Ectodermal cell (in vitro differentiated cells): ENCODE measurements around the gene IGFBPL1.
"Not testable (repeated sequence)": the region's sequence is repeated elsewhere in the genome, so short reads cannot be mapped to it uniquely, and the experiment has no call there.

Experiments
- H3K27ac ChIP-seq: 2 replicates; pipeline ENCODE4 v1.7.0; 2013; ENCODE audit warnings: mild to moderate bottlenecking, low read depth, low read length; ENCODE audit not compliant: insufficient read depth, poor library complexity, severe bottlenecking
- H3K27me3 ChIP-seq: 2 replicates; pipeline ENCODE4 v1.7.0; 2013; ENCODE audit warnings: mild to moderate bottlenecking, low read length; ENCODE audit not compliant: insufficient read depth, control insufficient read depth, poor library complexity, severe bottlenecking
- H3K36me3 ChIP-seq: one replicate; pipeline ENCODE4 v1.7.0; 2013; ENCODE audit warnings: low read length; ENCODE audit not compliant: control insufficient read depth, insufficient read depth
- H3K4me1 ChIP-seq: one replicate; pipeline ENCODE4 v1.7.0; 2013; ENCODE audit warnings: low read length; ENCODE audit not compliant: control insufficient read depth, insufficient read depth
- H3K4me3 ChIP-seq: 2 replicates; pipeline ENCODE4 v1.7.0; 2013; ENCODE audit warnings: low read depth, low read length, control low read depth; ENCODE audit not compliant: insufficient read depth
- H3K9me3 ChIP-seq: 2 replicates; pipeline ENCODE4 v1.7.0; 2013; ENCODE audit warnings: mild to moderate bottlenecking, low read length, moderate library complexity; ENCODE audit not compliant: control insufficient read depth
- whole genome bisulfite sequencing, 2 experiments: methylation state at CpG; one replicate each; pipeline ENCODE4 v1.1.7; 2013; ENCODE audit warnings: missing lambda C conversion rate in 2 of 2; 5-methylcytosine and 5-hydroxymethylcytosine counted together

The IGFBPL1 gene

DNA sequence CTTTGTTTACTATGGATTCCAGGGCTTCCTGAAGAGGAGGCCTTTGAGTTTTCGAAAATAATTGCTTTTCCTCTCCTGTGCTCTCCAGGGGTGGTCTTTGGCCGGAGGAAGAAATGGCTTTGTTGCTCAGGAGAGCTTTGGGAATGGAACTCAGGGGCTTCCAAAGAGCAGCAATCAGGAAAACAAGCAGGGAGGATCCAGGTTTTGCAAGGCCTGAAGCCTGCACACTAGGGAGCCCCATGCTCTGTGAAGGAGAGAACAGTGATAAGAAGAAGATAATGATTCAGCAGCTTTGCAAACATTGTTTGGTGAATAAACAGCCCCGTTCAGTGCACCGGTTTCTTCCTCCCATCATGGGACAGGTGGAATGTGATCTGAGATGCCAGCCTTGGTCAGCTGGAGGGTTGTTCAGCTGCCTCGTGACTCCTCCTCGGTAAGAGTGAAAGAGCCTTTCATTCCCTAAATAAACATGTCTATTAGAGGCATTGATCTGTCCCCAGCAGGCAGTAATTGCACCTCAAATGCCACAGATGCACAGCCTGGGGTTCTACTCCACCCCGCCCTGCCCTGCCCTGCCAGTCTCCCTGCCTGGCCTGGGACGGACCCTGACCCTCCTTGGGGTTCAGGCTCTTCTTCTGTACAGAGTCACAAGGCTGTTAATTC is 43.3 kb downstream of the IGFBPL1 start:
- Histone ChIP-seq H3K36me3 (no peaks in the 10 kb centered on the region), H3K4me3 (no peak overlapping the region), H3K4me1 (peaks cover 23% of the 10 kb centered on the region), H3K27me3 (peaks cover 12% of the 10 kb centered on the region), H3K27ac (peak overlapping the region; percentile 71), H3K9me3 (no peaks in the 10 kb centered on the region)
- 4 to 6% methylated on average over 8 of the region's 8 CpGs for WGBS, 2 experiments

DNA sequence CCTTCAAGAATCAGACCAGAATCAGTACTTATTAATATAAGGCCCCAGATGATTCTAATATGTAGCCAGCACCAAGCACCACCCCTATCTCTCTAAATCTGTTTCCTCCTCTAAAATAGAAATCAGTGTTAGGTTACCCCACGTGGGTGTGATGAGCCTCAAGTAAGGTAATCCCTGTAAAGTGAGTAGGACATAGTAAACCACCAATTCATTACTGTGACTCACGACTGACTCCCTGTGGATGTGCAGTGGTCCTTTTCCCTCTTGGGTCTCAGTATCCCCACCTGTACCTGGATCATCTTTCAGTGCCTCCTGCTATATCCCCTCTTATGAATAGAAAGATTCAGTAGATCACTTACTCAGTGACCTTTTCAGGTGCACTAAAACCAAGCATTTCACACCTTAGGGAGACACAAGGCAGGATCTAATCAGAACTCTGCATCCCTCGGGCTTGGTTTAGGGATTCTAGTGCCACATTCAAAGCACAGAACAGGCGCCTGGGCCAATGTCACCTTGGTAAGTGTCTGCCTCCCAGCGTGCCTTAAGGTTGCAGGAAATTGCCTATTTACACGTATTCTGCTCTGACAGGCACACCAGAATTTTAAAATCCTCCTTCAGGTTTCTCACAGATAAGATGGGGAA is 43.9 kb downstream of the IGFBPL1 start:
- 46 to 50% methylated on average over 6 of the region's 6 CpGs for WGBS, 2 experiments
- Histone ChIP-seq H3K9me3 (no peaks in the 10 kb centered on the region), H3K27me3 (peaks cover 12% of the 10 kb centered on the region), H3K4me3 (no peak overlapping the region), H3K36me3 (no peaks in the 10 kb centered on the region), H3K4me1 (peaks cover 23% of the 10 kb centered on the region), H3K27ac (peak overlapping the region; percentile 20)

DNA sequence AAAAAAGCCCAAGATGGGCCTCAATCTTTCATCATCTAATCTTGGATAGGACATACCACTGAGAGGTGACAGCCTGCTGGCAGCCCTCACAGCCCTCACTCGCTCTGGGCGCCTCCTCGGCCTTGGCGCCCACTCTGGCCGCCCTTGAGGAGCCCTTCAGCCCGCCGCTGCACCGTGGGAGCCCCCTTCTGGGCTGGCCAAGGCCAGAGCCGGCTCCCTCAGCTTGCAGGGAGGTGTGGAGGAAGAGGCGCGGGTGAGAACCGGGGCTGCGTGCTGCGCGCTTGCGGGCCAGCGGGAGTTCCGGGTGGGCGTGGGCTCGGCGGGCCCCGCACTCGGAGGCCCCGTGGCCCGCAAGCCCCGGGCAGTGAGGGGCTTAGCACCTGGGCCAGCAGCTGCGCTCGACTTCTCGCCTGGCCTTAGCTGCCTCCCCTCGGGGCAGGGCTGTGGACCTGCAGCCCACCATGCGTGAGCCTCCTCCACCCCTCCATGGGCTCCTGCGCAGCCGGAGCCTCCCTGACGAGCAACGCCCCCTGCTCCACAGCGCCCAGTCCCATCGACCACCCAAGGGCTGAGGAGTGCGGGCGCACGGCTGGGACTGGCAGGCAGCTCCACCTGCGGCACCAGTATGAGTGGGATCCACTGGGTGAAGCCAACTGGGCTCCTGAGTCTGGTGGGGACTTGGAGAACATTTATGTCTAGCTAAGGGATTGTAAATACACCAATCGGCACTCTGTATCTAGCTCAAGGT is 46.7 kb downstream of the IGFBPL1 start:
- WGBS, 2 experiments: 95% methylated on average over 41 of the region's 42 CpGs
- H3K4me3 ChIP-seq, H3K36me3 ChIP-seq, H3K27ac ChIP-seq, H3K9me3 ChIP-seq: not testable (repeated sequence)
- H3K27me3 ChIP-seq: peaks cover 12% of the 10 kb centered on the region
- H3K4me1 ChIP-seq: peaks cover 23% of the 10 kb centered on the region

DNA sequence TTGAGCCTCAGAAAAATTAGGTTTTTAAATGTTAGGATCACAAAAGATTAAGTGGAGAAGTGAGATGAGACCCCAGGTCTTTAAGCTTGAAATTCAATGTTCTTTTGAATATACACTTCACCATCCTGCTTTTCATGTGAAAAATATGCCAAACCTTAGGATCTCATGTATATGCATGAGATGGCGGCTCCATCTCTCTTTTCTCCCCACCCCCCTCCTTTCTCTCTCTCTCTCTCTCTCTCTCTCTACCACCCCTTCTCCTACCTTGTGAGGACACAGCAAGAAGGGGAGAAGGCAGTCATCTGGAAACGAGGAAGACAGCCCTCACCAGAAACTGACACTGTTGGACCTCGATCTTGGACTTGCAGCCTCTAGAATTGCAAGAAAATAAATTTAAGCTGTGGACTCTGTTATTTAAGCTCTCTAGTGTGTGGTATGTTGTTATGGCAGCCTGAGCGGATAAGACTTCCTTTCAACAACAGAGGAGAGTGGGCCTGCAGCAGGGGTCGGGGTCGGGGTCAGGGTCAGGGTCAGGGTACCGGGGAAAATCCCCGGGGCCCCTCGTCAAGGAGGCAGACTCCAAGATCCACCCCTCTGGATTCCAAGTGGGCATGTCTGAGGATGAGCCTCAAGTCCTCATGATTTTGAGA is 48.1 kb downstream of the IGFBPL1 start:
- no peak overlapping the region for H3K4me3 ChIP-seq
- 85 to 89% methylated on average over 9 of the region's 9 CpGs for WGBS, 2 experiments

DNA sequence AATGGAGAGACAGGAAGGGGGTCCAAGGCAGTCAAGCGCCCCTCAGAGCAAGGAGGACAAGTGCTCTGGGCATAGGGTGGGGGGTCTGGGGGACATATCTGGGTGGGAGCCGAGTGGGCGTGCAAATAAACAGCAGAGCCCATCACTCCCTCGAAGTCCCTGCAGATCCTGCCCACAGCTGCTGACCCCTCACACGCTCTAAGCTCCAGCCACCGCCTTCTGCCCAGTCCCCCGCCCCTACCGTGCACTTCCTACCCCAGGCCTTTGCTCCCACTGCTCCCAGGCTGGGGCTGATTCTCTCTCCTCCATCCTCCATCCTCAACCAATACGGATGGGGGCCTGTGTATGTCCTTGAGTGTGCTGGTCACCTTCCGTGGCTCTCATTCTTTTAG is 48.7 kb downstream of the IGFBPL1 start:
- Histone ChIP-seq H3K27me3 (peaks cover 8% of the 10 kb centered on the region), H3K4me1 (peaks cover 9% of the 10 kb centered on the region), H3K36me3 (no peaks in the 10 kb centered on the region), H3K4me3 (no peak overlapping the region), H3K9me3 (no peaks in the 10 kb centered on the region), H3K27ac (no peak overlapping the region)
- WGBS, 2 experiments: 82 to 86% methylated on average over 10 of the region's 10 CpGs

More for the DNA sequence above, 48.1 kb downstream of the IGFBPL1 start:
- H3K27me3 ChIP-seq: peaks cover 8% of the 10 kb centered on the region
- no peaks in the 10 kb centered on the region for H3K36me3 ChIP-seq
- no peak overlapping the region for H3K27ac ChIP-seq
- H3K4me1 ChIP-seq: peaks cover 15% of the 10 kb centered on the region
- no peaks in the 10 kb centered on the region for H3K9me3 ChIP-seq

DNA sequence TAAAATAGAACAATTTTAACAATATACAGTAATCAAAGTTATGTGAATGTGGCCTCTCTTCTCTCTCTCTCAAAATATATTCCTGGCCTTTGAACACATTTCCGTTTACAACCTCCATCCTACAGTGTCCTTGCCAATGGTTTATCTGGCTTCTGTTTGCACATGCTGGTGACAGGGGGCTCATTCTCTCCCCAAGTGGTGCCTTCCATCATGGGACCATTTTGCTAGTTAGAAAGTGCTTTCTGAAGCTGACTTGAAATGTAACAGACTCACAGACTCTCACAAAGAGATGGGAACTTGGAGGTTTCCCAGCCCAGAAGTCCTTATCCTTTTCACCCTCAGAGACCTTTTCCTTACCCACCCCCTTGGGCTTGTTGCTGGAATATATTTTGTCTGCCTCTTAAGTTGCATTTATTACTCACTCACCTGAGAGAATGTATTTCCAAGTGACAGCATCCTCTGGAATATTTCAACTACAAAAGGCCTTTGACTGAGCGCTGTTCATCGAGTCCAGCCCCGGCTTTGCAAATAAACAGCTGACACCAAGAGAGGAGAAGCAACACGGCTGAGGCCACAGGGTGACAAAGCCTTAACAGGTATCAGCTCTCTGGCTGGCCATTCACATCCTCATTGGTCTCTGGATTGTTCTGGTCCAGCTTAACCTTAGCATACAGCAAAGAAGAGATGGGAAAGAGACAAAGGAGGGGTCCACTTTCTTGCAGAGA is 49.2 kb downstream of the IGFBPL1 start:
- 86 to 88% methylated on average over 5 of the region's 5 CpGs for WGBS, 2 experiments
- H3K4me3 ChIP-seq: no peak overlapping the region
- peaks cover 8% of the 10 kb centered on the region for H3K27me3 ChIP-seq
- H3K4me1 ChIP-seq: peaks cover 4% of the 10 kb centered on the region
- no peaks in the 10 kb centered on the region for H3K36me3 ChIP-seq
- H3K9me3 ChIP-seq: no peaks in the 10 kb centered on the region
- no peak overlapping the region for H3K27ac ChIP-seq

DNA sequence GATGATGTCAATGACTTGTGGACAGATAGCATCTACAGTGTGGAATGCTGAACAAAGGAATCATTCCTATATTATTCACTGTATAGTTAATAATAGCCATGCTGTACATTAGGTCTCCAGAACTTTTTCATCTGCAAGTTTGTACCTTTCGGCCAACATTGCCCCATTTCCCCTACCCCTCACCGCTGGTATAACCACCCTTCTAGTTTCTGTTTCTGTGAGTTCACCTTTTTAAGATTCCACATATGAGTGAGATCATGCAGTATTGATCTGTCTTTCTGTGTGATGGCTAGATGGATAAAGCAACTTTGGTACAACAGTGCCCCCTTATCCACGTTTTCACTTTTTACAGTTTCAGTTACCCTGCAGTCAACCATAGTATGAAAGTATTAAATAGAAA is 50.6 kb downstream of the IGFBPL1 start:
- Histone ChIP-seq H3K9me3 (no peaks in the 10 kb centered on the region), H3K4me1 (no peaks in the 10 kb centered on the region), H3K4me3 (no peak overlapping the region), H3K27ac (no peak overlapping the region), H3K36me3 (no peaks in the 10 kb centered on the region), H3K27me3 (peaks cover 4% of the 10 kb centered on the region)
- WGBS, 2 experiments: 77 to 79% methylated on average over 3 of the region's 3 CpGs

DNA sequence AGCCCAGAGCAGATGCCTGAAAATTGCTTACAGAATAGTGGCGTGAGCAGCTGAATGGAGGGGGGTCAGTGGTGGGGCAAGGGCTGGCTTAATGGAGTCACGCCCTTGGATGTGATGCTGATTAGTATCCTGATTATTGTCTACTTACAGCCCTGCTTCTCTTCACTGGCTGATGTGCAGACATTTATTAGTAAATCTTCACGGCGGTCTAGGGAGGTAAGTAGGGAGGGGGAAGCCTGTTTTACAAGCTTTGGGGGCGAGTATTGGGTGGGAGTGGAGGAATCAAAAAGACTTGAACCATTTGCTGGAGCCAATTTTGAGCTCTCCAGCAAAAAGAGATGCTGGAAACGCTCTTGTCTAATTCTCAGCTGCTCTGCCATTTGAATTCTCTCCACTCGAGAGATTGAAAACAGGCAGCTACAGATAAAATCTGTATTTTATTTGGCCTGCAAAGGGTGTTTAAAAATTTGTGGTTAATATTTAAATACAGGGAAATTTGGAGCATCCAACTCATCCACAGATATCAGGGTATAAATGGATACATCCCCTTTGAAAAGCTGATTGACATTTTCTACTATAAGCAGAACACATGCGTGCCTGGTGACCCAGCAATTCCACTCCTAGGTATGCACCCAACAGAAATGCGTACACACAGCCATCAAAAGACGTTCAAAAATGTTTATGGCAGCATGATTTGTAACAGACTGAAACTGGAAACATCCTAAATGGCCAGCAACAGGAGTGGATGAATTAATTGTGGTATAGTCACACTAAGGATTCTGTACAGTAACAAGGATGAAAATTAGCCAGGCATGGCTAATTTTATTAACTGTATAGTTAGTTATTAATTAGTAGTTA is 51.3 kb downstream of the IGFBPL1 start:
- Histone ChIP-seq H3K4me1 (no peaks in the 10 kb centered on the region), H3K27ac (no peak overlapping the region), H3K36me3 (no peaks in the 10 kb centered on the region), H3K4me3 (no peak overlapping the region), H3K9me3 (no peaks in the 10 kb centered on the region), H3K27me3 (peaks cover 4% of the 10 kb centered on the region)
- 86 to 90% methylated on average over 10 of the region's 10 CpGs for WGBS, 2 experiments

DNA sequence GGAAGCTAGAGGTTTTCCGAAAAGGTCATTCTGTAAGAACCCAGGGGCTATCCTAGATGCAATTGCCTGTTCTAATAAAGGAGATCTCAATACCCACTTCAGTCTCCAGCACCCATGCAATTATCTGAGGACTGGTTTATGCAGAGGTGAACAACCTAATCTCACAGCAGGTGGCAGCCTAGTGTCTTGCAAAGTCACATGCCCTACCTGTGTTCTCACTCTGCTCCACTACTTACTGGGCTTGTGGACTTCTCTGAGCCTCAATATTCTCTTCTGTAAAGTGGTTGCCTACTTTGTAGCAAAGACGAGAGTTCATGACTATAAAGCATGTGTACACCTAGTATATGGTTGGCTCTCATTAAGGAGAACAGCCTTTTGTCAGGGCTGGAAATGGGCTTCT is 52.8 kb downstream of the IGFBPL1 start:
- Histone ChIP-seq H3K4me3 (no peak overlapping the region), H3K27me3 (peaks cover 4% of the 10 kb centered on the region), H3K36me3 (no peaks in the 10 kb centered on the region), H3K9me3 (no peaks in the 10 kb centered on the region), H3K4me1 (no peaks in the 10 kb centered on the region), H3K27ac (no peak overlapping the region)
- 93 to 97% methylated on average over 2 of the region's 2 CpGs for WGBS, 2 experiments
